GM18520 (cell line): ENCODE results near the gene TESK1.

Experiments used
- ATAC-seq: cut with Tn5 transposase; IDR thresholded peaks from one replicate; pipeline ENCODE4 v1.9.1; 2021; ENCODE audit not compliant: unreplicated experiment

Gene TESK1

GRCh38 chr9:35604578-35605350, at the start of gene TESK1:
TSS of gene TESK1 (plus strand) at chr9:35605262. CDS start at chr9:35605620, 358 bp downstream.
- ATAC-seq: peak; percentile 31

GRCh38 chr9:35555881-35556280, 49.2 kb upstream of the TESK1 start:
- no peak for ATAC-seq

- no peak for ATAC-seq
Measured at GRCh38 chr9:35556776-35557175, 48.3 kb upstream of the TESK1 start.

GRCh38 chr9:35557320-35557719, 47.7 kb upstream of the TESK1 start:
- ATAC-seq: no peak

- ATAC-seq: no peak
Measured at GRCh38 chr9:35558185-35558584, 46.9 kb upstream of the TESK1 start.

GRCh38 chr9:35559792-35560530, 45.1 kb upstream of the TESK1 start:
- no peak for ATAC-seq

- ATAC-seq: no peak
Measured at GRCh38 chr9:35560625-35561337, 44.3 kb upstream of the TESK1 start.

- no peak for ATAC-seq
Measured at GRCh38 chr9:35561468-35562261, 43.4 kb upstream of the TESK1 start.

GRCh38 chr9:35562895-35563780, 41.9 kb upstream of the TESK1 start:
- no peak for ATAC-seq

- ATAC-seq: no peak
Measured at GRCh38 chr9:35563791-35564197, 41.3 kb upstream of the TESK1 start.

- ATAC-seq: no peak
Measured at GRCh38 chr9:35564658-35565061, 40.4 kb upstream of the TESK1 start.

- no peak for ATAC-seq
Measured at GRCh38 chr9:35566417-35566816, 38.6 kb upstream of the TESK1 start.

GRCh38 chr9:35568196-35568595, 36.9 kb upstream of the TESK1 start:
- ATAC-seq: no peak

GRCh38 chr9:35569206-35569605, 35.9 kb upstream of the TESK1 start:
- ATAC-seq: no peak

- no peak for ATAC-seq
Measured at GRCh38 chr9:35570709-35571504, 34.2 kb upstream of the TESK1 start.

GRCh38 chr9:35574578-35575122, 30.4 kb upstream of the TESK1 start:
- ATAC-seq: no peak

- no peak for ATAC-seq
Measured at GRCh38 chr9:35575478-35575877, 29.6 kb upstream of the TESK1 start.

GRCh38 chr9:35577486-35577885, 27.6 kb upstream of the TESK1 start:
- no peak for ATAC-seq

- no peak for ATAC-seq
Measured at GRCh38 chr9:35579130-35579529, 25.9 kb upstream of the TESK1 start.
